HG02973 (cell line): ENCODE results near the gene UBQLN1.
"Not testable (repeated sequence)": the region's sequence is repeated elsewhere in the genome, so short reads cannot be mapped to it uniquely, and the experiment has no call there.

Experiments used
- ATAC-seq: cut with Tn5 transposase; IDR thresholded peaks from one replicate; pipeline ENCODE4 v1.9.1; 2021; ENCODE audit warnings: moderate library complexity; ENCODE audit not compliant: unreplicated experiment

Gene UBQLN1

DNA sequence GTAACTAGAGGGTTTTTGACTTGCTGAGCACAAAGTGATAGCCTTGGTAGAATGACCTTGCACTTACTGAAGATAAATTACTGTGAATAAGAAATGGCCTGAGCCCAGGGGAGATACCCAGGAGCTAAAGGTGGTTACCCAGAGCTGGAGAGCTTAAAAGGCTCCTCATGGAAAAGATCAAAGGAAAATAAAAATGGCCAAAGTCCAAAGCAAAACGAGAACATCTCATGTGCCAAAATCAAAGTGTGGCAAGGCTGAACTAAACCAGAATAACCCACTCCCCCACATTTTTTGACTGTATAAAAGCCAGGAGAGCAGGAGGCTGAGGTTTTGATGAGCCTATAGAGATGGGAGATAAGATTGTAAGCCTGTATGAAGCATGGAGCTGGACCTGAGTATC lies 70.4 kb downstream of the UBQLN1 start:
- ATAC-seq: no peak

DNA sequence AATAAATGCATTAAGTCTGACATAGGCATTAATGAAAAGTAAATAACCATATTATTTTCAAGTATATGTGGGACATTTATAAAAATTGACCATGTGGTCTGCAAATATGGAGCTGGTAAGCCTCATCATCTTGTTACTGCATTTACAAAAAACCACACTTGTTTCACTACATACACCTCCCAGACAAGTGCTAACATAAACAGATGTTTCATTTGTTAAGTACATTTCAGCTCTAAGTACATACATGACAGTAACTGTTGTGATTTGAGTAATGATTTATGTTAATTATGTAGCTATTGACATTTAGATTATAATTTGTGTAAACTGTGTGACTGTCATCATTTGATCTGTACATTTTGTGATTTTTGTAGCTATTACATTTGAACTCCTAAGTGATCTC lies 70.9 kb downstream of the UBQLN1 start:
- ATAC-seq: peak; percentile 60

DNA sequence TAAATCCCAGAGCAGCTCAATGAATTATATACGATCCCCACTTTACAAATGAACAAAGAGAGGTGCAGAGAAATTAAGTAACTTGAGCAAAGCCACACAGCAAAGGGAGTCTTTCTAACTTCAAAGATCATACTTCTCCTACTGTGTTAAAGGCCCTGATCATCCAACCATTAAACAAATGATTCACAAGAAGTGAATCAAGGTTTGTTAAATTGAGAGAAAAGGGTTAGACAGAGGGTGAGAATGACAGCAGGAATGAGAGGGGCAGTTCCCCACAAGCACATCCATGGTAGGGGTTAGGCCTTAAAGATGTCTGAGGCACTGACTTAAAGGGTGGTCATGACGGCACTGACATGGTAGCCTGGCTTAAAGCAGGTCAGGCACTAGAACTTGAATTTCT lies 74.1 kb downstream of the UBQLN1 start:
- no peak for ATAC-seq

DNA sequence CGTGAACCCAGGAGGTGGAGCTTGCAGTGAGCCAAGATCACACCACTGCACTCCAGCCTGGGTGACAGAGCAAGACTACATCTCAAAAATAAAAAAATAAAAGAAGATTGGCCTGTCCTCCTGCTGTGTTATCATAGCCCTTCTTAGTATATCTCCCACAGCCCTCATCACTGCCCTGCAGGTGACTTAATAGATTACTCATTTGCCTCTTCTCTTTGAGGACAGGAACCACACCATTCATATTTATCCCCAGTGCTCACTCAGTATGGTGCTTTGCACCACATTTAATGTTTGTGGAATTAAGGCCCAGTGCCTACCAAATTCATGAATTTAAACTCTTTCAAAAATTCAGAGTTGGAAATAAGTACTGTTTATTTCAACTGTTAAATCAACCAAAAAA lies 74.5 kb downstream of the UBQLN1 start:
- ATAC-seq: no peak

DNA sequence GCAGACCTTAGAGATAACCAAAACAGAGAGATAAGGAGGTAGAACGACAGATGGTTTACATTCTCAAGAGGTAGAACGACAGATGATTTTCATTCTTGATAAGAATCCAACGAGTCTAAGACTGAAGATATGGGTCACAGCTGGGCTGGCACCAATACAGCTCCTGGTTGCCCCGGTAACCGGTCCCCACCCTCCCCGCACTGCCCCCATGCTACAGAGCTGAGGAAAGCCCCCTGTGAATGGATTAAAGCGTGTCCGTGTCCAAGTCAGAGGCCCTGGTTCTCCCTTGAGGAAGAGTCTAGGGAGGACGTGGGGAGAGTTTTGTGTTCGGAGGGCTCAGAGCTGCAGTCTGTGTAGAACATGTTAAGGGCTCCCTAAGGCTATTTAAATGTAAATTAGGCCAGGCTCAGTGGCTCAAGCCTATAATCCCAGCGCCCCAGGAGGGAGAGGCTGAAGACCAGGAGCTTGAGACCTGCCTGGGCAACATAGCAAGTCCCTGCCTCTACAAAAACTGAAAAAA lies 76.8 kb downstream of the UBQLN1 start:
- no peak for ATAC-seq

DNA sequence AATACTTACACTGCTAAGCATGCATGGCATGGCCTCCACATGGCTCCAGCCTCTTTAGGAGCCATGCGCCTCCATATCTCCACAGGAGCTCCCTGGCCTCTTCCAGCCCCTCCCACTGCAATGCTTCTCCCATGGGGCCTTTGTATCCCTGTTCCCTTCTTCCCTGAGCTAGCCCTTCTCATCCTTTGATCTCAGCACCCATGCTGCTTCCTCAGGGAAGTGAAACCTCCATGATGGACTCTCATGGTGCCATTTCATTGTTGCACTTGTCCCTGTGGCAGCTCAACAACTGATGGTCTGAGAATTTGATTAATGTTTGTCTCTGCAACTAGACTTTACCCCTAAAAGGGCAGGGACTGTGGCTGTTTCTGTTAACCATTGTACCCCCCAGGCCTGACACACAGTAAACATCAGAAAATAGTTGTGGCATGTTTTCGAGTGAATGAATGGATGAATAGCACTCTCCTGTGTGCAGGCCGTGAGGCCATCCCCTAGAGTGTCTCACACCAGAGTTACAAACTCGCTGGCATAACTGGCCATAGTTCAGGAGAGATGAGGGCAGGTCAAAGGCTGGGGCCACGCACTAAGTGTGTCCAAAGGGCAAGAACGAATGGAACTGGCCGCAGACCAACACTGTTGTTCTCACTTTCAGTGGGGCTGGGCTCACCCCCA lies 78.2 kb downstream of the UBQLN1 start:
- ATAC-seq: no peak

DNA sequence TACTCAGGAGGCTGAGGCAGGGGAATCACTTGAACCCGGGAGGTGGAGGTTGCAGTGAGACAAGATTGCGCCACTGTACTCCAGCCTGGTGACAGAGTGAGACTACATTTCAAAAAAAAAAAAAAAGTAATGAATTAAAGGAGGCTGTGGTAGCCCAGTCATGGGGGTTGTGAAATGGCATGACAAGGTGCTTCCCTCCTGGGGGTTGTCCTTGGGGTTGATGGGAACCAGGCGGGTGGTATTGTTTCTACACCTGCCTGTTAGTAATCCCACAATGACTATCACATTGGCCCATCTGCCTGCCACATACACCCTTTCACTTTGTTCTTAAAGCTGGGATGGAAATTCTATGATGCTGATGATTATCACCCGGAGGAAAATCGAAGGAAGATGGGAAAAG lies 79.2 kb downstream of the UBQLN1 start:
- no peak for ATAC-seq

DNA sequence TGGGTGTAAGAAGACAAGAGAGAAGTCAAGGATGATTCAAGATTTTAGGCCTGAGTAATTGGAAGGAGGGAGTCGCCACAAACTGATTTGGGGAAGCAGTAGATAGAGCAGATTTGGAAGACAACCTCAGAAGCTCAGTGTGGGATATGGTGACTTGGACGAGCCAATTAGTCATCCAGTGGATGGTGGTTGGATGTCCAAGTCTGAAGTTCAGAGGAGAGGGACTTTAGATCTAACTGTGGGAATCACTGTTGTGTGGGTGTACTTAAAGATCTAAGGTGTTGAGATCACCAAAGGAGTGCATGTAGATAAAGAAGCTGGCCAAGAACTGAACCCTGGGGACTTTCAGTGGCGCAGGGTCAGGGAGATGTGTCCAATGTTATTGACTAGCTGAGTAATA lies 82.6 kb downstream of the UBQLN1 start:
- no peak for ATAC-seq

DNA sequence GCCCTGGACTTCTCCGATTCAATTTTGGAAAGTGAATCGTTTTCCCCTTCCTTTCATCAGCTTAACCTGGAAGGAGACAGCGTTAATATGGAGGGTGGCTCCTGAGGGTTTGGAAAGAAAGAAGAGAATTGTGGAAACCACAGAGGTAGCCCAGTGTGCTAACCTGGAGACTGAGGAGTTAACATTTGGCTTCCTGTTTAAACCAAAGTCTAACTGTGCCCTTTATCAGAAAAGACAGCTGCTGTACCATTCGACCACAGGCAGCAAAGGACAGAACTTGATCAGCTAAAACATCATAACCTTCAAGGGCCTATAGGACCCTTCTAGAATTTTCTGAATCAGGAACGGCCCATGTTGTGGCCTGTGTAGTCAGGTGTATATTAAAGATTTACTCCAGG lies 84.1 kb downstream of the UBQLN1 start:
- ATAC-seq: peak; percentile 27

DNA sequence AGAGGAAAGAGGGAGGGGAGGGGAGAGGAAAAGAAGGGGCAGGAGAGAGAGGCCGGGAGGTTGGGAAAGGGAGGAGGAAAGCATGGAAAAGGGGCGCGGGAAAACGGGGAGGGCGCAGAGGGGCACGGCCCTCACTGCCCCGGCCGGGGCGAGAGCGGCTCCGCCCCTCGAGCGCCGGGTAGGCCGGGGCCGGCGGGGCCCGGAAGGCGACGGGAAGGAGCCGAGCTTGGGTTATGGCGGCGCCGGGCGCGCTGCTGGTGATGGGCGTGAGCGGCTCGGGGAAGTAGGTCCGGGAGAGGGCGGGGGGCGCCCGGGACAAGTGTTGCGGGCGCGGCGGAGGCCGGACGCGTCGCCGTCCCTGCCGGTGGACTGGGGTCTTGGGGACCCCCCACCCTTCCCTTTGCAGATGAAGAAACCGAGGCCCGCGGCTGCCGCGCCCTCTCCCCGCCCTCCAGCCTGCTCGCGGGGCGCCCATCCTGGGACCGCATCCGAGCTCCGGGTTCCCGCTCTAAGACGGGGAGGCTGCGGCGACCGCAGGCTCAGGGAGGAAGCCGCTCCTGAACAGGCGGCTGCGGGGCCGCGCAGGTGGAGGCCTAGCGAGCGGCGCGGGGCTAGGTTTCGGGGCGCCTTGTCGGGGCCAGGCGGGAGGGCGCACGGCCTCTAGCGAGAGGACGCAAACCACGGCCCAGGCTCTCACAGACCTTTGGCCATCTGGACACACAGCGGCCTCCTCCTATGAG lies 84.6 kb downstream of the UBQLN1 start, which contains the start of gene IDNK:
Gene IDNK (plus strand): TSS at position 205 of the 740 bp plus-strand sequence. CDS start 29 bp downstream, at position 234.
- ATAC-seq: peak; percentile 79

DNA sequence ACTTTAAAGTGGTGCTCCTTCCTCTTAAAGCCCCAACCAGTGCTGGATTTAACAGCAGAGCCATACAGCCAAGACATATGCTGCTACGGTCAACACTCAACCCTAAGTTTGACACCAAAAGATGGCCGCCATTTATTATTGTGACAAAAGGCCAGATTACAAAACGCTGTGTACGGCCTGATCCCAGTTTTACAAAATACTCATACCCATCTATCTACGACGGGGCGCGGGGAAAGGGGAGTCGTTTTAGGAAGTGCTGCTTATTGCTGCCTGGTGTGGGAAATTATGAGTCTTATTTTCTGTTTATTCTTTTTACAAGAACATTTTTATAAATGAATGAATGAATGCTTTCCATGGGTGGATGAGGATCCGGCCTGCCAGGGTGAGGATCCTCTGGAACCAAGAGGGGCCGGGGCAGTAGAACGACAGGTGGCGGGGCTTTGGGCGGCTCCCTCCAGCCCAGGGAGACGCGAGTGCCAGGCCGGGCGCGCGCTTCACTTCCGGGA lies 85.3 kb downstream of the UBQLN1 start:
- ATAC-seq: peak; percentile 41

DNA sequence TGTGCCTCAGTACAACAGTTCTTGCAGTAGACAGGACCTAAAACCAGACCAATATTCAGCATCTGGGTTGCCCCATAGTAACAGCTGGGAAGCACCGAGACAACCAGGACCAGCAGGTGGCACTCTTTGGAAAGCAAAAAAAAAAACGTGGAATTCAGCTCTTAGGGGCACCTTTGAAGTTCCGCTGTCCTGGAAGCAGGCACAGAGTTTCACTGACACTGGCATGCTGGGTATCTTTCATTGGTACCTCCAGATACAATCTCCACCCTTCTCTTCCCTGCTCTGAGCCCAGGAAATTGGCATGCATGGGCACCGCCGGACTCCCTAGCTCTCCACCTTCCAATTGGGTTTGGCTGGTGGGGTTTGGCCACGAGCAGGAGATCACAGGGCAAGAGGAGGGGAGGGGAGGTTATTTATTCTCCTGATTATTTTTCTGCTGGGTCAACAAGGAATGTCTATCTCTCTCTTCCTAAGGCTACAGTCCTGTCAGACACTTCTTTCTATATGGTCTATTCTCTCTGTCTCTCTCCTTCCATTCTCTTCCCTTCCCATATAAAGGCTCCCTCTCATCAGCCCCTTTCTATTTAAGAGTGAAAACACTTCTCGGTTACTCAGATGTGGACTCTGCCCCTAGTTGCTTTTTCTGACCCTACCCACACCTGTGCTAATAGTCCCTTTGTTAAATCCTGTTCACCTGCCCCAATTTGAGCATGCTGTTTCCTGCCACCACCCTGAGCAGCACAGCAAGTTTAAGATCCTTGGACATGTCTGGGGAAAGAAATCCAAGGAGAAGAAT lies 86.7 kb downstream of the UBQLN1 start:
- no peak for ATAC-seq

DNA sequence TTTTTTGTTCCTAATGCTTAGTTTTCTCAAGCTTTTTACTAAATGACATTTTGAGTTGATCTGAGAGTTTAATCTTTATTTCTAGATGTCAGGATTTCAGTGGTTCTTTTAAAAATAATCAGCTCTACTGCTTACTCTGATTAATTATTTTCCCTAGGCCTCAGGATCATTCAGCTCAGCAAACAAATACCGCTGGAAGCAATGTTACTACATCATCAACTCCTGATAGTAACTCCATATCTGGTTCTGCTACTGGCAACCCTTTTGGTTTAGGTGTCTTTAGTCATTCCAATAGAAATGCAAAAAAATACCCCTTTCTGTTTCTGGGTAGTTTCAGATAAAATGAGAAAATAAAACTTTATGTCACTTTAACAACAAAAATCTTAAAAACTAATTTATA lies 90.5 kb downstream of the UBQLN1 start:
- ATAC-seq: no peak

DNA sequence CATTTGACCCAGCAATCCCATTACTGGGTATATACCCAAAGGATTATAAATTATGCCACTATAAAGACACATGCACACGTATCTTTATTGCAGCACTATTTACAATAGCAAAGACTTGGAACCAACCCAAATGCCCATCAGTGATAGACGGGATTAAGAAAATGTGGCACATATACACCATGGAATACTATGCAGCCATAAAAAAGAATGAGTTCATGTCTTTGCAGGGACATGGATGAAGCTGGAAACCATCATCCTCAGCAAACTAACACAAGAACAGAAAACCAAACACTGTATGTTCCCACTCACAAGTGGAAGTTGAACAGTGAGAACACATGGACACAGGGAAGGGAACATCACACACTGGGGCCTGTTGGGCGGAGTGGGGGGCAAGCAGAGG lies 94.5 kb downstream of the UBQLN1 start:
- ATAC-seq: not testable (repeated sequence)
